HCT116 (cell line): ENCODE data around the gene CTNNA1. TPM values are rescaled to one million over a fixed set of nuclear protein-coding genes. Genes with fewer than 3 reads are reported as not detected.

Experiments
- ATAC-seq: fragments of 200-7000 bp; cut with Tn5 transposase; 2 replicates; pipeline ENCODE4 v1.9.1; 2020; ENCODE audit warnings: mild to moderate bottlenecking, moderate library complexity
- BruUV-seq: library from RNA; stranded (reverse); fragments of 400-500 nt; replicated peaks from 2 replicates; lab custom pipeline; 2021; lab: Mats Ljungman, UMichigan
- CTCF ChIA-PET: fragments of 300-600 bp; sonication (Branson Sonifier 250); formaldehyde crosslinking; loops from one replicate; lab custom pipeline; 2021; ENCODE audit warnings: antibody characterized with exemption; lab: Charles Lee
- POLR2A ChIA-PET: fragments of 300-600, 350-600 bp; sonication (Branson Sonifier 250); formaldehyde crosslinking; loops from one replicate; lab custom pipeline; 2021; ENCODE audit warnings: antibody characterized with exemption; lab: Charles Lee
- RAD21 ChIA-PET, 2 experiments: fragments of 300-600 bp; sonication (Branson Sonifier 250); formaldehyde crosslinking; loops; one replicate each; lab custom pipeline; 2023; ENCODE audit warnings: low total read pairs in 2 of 2; ENCODE audit not compliant: uncharacterized antibody in 2 of 2, unreplicated experiment in 2 of 2, low non-redundant PET in 1 of 2; lab: Charles Lee
- DNase-seq: peaks from one replicate; pipeline ENCODE4 v3.0.0-alpha.2; 2010; ENCODE audit warnings: low read depth, low spot score
- H2AFZ ChIP-seq: fragments of 200-600 bp; shearing (Covaris generic), sonication (generic); 2 replicates; pipeline ENCODE4 v1.6.1; 2017; ENCODE audit warnings: low read depth, mixed run types, mixed read lengths, antibody characterized with exemption, low read length; ENCODE audit not compliant: poor library complexity, severe bottlenecking
- H3K27ac ChIP-seq: 2 replicates; pipeline ENCODE4 v1.5.1; 2012; ENCODE audit warnings: low read depth, low read length
- H3K27me3 ChIP-seq: fragments of 200-600 bp; sonication (generic); 2 replicates; pipeline ENCODE4 v1.6.1; 2016; ENCODE audit warnings: mixed run types, low read length, mixed read lengths; ENCODE audit not compliant: insufficient read depth
- H3K36me3 ChIP-seq, 2 experiments: fragments of 200-500 bp in 1 of 2; fragments of 200-600 bp in 1 of 2; sonication (Bioruptor generic) in 1 of 2; sonication (generic) in 1 of 2; 2 replicates each; pipeline versions ENCODE4 v1.5.1 to v1.6.1; 2014 to 2016; ENCODE audit warnings: low read length in 2 of 2, inconsistent platforms in 1 of 2, mixed read lengths in 1 of 2, mixed run types in 1 of 2; ENCODE audit not compliant: insufficient read depth in 2 of 2, control insufficient read depth in 1 of 2
- H3K4me1 ChIP-seq, 2 experiments: fragments of 200-600 bp in 1 of 2; sonication (generic) in 1 of 2; 2 replicates each; pipeline versions ENCODE4 v1.5.1 to v1.6.1; 2012 to 2017; ENCODE audit warnings: low read length in 2 of 2, inconsistent platforms in 1 of 2, mild to moderate bottlenecking in 1 of 2, mixed read lengths in 1 of 2, mixed run types in 1 of 2, moderate library complexity in 1 of 2; ENCODE audit not compliant: insufficient read depth in 2 of 2, control insufficient read depth in 1 of 2
- H3K4me2 ChIP-seq: fragments of 200-600 bp; sonication (generic); 2 replicates; pipeline ENCODE4 v1.6.1; 2017; ENCODE audit warnings: mixed run types, low read length, mixed read lengths
- H3K4me3 ChIP-seq, 2 experiments: fragments of 200-600 bp in 1 of 2; sonication (generic) in 1 of 2; replicated peaks in 1 of 2; 2 replicates each; pipeline ENCODE4 v1.5.1; 2011 to 2016; ENCODE audit warnings: low read length in 2 of 2, control low read depth in 1 of 2, low read depth in 1 of 2, mild to moderate bottlenecking in 1 of 2, mixed read lengths in 1 of 2, mixed run types in 1 of 2
- H3K79me2 ChIP-seq: fragments of 200-600 bp; sonication (generic); 2 replicates; pipeline ENCODE4 v1.6.1; 2017; ENCODE audit warnings: mild to moderate bottlenecking, mixed run types, low read length, moderate library complexity, mixed read lengths; ENCODE audit not compliant: insufficient read depth
- H3K9ac ChIP-seq: fragments of 200-600 bp; sonication (generic); 2 replicates; pipeline ENCODE4 v1.6.1; 2016; ENCODE audit warnings: low read length, mixed read lengths
- H3K9me2 ChIP-seq: fragments of 200-600 bp; sonication (generic), shearing (Covaris generic); 2 replicates; pipeline ENCODE4 v1.6.1; 2017; ENCODE audit warnings: mixed run types, mild to moderate bottlenecking, moderate library complexity; ENCODE audit not compliant: insufficient read depth
- H3K9me3 ChIP-seq, 2 experiments: fragments of 200-500 bp in 1 of 2; fragments of 200-600 bp in 1 of 2; sonication (Bioruptor generic) in 1 of 2; sonication (generic) in 1 of 2; 2 replicates each; pipeline ENCODE4 v1.6.1; 2014 to 2017; ENCODE audit warnings: low read length in 2 of 2, mixed read lengths in 2 of 2, inconsistent platforms in 1 of 2, low read depth in 1 of 2, mild to moderate bottlenecking in 1 of 2, mixed run types in 1 of 2, moderate library complexity in 1 of 2; ENCODE audit not compliant: control insufficient read depth in 1 of 2, insufficient read depth in 1 of 2
- H4K20me1 ChIP-seq: fragments of 200-600 bp; sonication (generic), shearing (Covaris generic); 2 replicates; pipeline ENCODE4 v1.6.1; 2017; ENCODE audit warnings: mixed run types, mild to moderate bottlenecking, moderate library complexity; ENCODE audit not compliant: insufficient read depth
- CBX3 ChIP-seq: IDR thresholded peaks from 2 replicates; pipeline ENCODE4 v1.6.1; 2012; ENCODE audit warnings: low read depth
- CEBPB ChIP-seq: IDR thresholded peaks from 2 replicates; pipeline ENCODE4 v1.6.1; 2012; ENCODE audit warnings: low read depth
- EGR1 ChIP-seq: IDR thresholded peaks from 2 replicates; pipeline ENCODE4 v1.6.1; 2012; ENCODE audit warnings: low read depth
- ELF1 ChIP-seq: IDR thresholded peaks from 2 replicates; pipeline ENCODE4 v1.6.1; 2012; ENCODE audit warnings: low read depth, borderline replicate concordance
- EZH2 ChIP-seq: fragments of 200-600 bp; sonication (generic); IDR thresholded peaks from 2 replicates; pipeline ENCODE4 v1.6.1; 2017; ENCODE audit warnings: antibody characterized with exemption, mixed run types
- EZH2phosphoT487 ChIP-seq: fragments of 200-600 bp; IDR thresholded peaks from 2 replicates; pipeline ENCODE4 v1.6.1; 2018; ENCODE audit warnings: antibody characterized with exemption, borderline replicate concordance
- FOSL1 ChIP-seq: IDR thresholded peaks from 2 replicates; pipeline ENCODE4 v1.6.1; 2012; ENCODE audit warnings: low read depth
- JUND ChIP-seq: IDR thresholded peaks from 2 replicates; pipeline ENCODE4 v1.6.1; 2012
- SIN3A ChIP-seq: IDR thresholded peaks from 2 replicates; pipeline ENCODE4 v1.6.1; 2012; ENCODE audit warnings: low read depth
- TCF7L2 ChIP-seq: IDR thresholded peaks from 2 replicates; pipeline ENCODE4 v1.7.0; 2011; ENCODE audit warnings: borderline replicate concordance, inconsistent platforms; ENCODE audit not compliant: insufficient read depth, insufficient read length; ENCODE audit errors: extremely low read depth
- YY1 ChIP-seq: IDR thresholded peaks from 2 replicates; pipeline ENCODE4 v1.6.1; 2011; ENCODE audit warnings: low read length, low read depth, moderate library complexity, mild to moderate bottlenecking; ENCODE audit not compliant: insufficient replicate concordance; ENCODE audit errors: extremely low read depth
- intact Hi-C: fragments of 100-400 bp; cut with micrococcal nuclease; formaldehyde crosslinking; loops from 2 replicates; pipeline ENCODE4 v1.10.0; 2022
- total RNA-seq: library from RNA; stranded (reverse); gene quantifications from one replicate; pipeline ENCODE4 v1.2.1, GENCODE V29; 2021; ENCODE audit not compliant: unreplicated experiment
- TF ChIP-seq, protein P1 (sequence below), 3 experiments: fragments of 200-600 bp in 1 of 3; sonication (generic) in 1 of 3; IDR thresholded peaks in 2 of 3; conservative IDR thresholded peaks in 1 of 3; 2 replicates each; pipeline ENCODE4 v1.5.1; 2012 to 2017; ENCODE audit warnings: low read depth in 2 of 3, low read length in 2 of 3, antibody characterized with exemption in 1 of 3, borderline replicate concordance in 1 of 3, control low read depth in 1 of 3, mild to moderate bottlenecking in 1 of 3, mixed read lengths in 1 of 3, mixed run types in 1 of 3, moderate library complexity in 1 of 3; ENCODE audit not compliant: insufficient read depth in 1 of 3
- TF ChIP-seq, protein P2 (sequence below): IDR thresholded peaks from 2 replicates; pipeline ENCODE4 v1.6.1; 2012
- TF ChIP-seq, protein P3 (sequence below): IDR thresholded peaks from 2 replicates; pipeline ENCODE4 v1.6.1; 2012
- TF ChIP-seq, protein P4 (sequence below): IDR thresholded peaks from 2 replicates; pipeline ENCODE4 v1.6.1; 2012; ENCODE audit warnings: low read depth

CTNNA1 gene
- total RNA-seq, 1 experiment from 2014 or later = 313 TPM

DNA sequence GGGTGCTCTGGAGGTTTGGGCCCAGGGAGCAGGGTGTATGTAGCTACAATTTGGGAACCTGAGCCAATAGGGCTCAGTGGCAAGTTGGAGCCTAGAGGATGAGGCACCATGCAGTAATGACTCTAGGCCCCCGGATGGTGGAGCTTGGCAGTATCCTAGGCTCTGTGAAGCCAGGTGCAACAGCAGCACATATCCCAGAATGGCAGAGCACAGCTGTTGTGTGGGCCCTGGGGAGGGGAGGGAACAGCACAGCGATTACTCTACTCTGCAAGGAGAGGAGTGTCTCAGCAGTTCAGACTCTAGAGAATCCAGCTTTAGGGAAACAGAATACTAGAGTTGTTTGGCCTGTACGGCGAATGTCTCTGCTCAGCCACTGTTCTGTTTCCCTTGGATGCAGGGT lies 65.9 kb downstream of the CTNNA1 start:
- no peaks in the 10 kb centered on the region for H4K20me1 ChIP-seq
- H3K4me2 ChIP-seq = no peak overlapping the region
- ATAC-seq (no peak), DNase-seq (no peak)
- no peaks in the 10 kb centered on the region for H3K9me2 ChIP-seq
- ChIA-PET CTCF (no interaction called here), RAD21 (no interaction called here), POLR2A (no interaction called here)
- no TSS peak for BruUV-seq
- no peak for TF ChIP-seq EZH2
- TF ChIP-seq, protein P1, sequence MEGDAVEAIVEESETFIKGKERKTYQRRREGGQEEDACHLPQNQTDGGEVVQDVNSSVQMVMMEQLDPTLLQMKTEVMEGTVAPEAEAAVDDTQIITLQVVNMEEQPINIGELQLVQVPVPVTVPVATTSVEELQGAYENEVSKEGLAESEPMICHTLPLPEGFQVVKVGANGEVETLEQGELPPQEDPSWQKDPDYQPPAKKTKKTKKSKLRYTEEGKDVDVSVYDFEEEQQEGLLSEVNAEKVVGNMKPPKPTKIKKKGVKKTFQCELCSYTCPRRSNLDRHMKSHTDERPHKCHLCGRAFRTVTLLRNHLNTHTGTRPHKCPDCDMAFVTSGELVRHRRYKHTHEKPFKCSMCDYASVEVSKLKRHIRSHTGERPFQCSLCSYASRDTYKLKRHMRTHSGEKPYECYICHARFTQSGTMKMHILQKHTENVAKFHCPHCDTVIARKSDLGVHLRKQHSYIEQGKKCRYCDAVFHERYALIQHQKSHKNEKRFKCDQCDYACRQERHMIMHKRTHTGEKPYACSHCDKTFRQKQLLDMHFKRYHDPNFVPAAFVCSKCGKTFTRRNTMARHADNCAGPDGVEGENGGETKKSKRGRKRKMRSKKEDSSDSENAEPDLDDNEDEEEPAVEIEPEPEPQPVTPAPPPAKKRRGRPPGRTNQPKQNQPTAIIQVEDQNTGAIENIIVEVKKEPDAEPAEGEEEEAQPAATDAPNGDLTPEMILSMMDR (IDR thresholded peaks at IDR 0.05 in 2 of 3, conservative IDR thresholded peaks at IDR 0.05 in 1 of 3; ENCODE audit: borderline replicate concordance in 1 of 3, insufficient read depth in 1 of 3, low read depth in 2 of 3, low read length in 2 of 3) = no peak
- no peak for TF ChIP-seq FOSL1
- TF ChIP-seq, protein P2, sequence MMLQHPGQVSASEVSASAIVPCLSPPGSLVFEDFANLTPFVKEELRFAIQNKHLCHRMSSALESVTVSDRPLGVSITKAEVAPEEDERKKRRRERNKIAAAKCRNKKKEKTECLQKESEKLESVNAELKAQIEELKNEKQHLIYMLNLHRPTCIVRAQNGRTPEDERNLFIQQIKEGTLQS = no peak
- TF ChIP-seq ELF1 = no peak
- TF ChIP-seq, protein P3, sequence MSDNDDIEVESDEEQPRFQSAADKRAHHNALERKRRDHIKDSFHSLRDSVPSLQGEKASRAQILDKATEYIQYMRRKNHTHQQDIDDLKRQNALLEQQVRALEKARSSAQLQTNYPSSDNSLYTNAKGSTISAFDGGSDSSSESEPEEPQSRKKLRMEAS = no peak
- no peaks in the 10 kb centered on the region for H3K27me3 ChIP-seq
- no peak overlapping the region for H3K4me3 ChIP-seq
- no peaks in the 10 kb centered on the region for H3K9me3 ChIP-seq
- intact Hi-C loops = no loop called here
- H2AFZ ChIP-seq = no peak overlapping the region
- H3K27ac ChIP-seq = no peak overlapping the region
- H3K36me3 ChIP-seq = 0 out of 4 replicates have a peak, but pooled peaks cover 0 to 6% of the 10 kb centered on the region in 2 experiments
- no peak overlapping the region for H3K9ac ChIP-seq
- H3K4me1 ChIP-seq = no peaks in the 10 kb centered on the region
- H3K79me2 ChIP-seq = peaks cover 84% of the 10 kb centered on the region

DNA sequence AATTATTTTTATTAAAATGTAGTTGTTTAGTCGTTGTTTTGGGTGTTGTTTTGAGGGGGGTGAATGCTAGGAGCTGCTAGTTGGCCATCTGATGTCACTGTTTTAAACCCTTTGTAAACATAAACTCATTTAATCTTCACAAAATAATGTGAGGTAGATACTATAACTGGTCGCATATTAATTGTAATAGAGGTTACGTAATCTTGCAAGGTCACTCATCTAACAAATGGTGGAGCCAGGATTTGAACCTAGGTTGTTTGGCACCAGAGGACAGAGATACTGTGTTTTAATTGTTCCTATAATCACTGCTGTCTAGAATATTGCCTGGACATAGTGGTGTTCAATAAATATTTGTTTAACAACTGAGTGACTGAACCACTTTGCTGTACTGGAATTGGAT lies 67.5 kb downstream of the CTNNA1 start:
- Histone ChIP-seq H3K36me3 (peaks cover under 1 to 2% of the 10 kb centered on the region in 2 experiments; a peak in 2 of 4 replicates), H3K9me2 (no peaks in the 10 kb centered on the region), H3K27me3 (no peaks in the 10 kb centered on the region), H3K4me3 (no peak overlapping the region), H3K9me3 (no peaks in the 10 kb centered on the region), H3K27ac (no peak overlapping the region), H3K9ac (no peak overlapping the region), H3K4me1 (no peaks in the 10 kb centered on the region), H3K79me2 (peaks cover 84% of the 10 kb centered on the region), H4K20me1 (peaks cover 5% of the 10 kb centered on the region; the same call in 1 of the 2 replicates), H2AFZ (no peak overlapping the region), H3K4me2 (no peak overlapping the region)
- RAD21 ChIA-PET = no interaction called here
- no peak for ATAC-seq
- intact Hi-C loops = no loop called here
- BruUV-seq = no TSS peak
- no peak for DNase-seq
- CTCF ChIA-PET = no interaction called here
- POLR2A ChIA-PET = no interaction called here
- TF ChIP-seq FOSL1 = no peak
- no peak for TF ChIP-seq JUND
- no peak for TF ChIP-seq EGR1
- no peak for TF ChIP-seq CBX3
- no peak for TF ChIP-seq EZH2phosphoT487
- TF ChIP-seq CEBPB = no peak
- no peak for TF ChIP-seq YY1
- TF ChIP-seq SIN3A = no peak
- TF ChIP-seq, protein P4, sequence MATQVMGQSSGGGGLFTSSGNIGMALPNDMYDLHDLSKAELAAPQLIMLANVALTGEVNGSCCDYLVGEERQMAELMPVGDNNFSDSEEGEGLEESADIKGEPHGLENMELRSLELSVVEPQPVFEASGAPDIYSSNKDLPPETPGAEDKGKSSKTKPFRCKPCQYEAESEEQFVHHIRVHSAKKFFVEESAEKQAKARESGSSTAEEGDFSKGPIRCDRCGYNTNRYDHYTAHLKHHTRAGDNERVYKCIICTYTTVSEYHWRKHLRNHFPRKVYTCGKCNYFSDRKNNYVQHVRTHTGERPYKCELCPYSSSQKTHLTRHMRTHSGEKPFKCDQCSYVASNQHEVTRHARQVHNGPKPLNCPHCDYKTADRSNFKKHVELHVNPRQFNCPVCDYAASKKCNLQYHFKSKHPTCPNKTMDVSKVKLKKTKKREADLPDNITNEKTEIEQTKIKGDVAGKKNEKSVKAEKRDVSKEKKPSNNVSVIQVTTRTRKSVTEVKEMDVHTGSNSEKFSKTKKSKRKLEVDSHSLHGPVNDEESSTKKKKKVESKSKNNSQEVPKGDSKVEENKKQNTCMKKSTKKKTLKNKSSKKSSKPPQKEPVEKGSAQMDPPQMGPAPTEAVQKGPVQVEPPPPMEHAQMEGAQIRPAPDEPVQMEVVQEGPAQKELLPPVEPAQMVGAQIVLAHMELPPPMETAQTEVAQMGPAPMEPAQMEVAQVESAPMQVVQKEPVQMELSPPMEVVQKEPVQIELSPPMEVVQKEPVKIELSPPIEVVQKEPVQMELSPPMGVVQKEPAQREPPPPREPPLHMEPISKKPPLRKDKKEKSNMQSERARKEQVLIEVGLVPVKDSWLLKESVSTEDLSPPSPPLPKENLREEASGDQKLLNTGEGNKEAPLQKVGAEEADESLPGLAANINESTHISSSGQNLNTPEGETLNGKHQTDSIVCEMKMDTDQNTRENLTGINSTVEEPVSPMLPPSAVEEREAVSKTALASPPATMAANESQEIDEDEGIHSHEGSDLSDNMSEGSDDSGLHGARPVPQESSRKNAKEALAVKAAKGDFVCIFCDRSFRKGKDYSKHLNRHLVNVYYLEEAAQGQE = no peak
- no peak for TF ChIP-seq TCF7L2
- TF ChIP-seq, protein P3 = no peak
